ENCODE results near the gene ABCA7. TPM values are rescaled to one million over a fixed set of nuclear protein-coding genes. Genes with fewer than 3 reads are reported as not detected.
"Not testable (repeated sequence)": the region's sequence is repeated elsewhere in the genome, so short reads cannot be mapped to it uniquely, and the experiment has no call there.

ABCA7 gene
- total RNA-seq, 2 donors from 2014 or later: 6.0 to 7.0 TPM

DNA sequence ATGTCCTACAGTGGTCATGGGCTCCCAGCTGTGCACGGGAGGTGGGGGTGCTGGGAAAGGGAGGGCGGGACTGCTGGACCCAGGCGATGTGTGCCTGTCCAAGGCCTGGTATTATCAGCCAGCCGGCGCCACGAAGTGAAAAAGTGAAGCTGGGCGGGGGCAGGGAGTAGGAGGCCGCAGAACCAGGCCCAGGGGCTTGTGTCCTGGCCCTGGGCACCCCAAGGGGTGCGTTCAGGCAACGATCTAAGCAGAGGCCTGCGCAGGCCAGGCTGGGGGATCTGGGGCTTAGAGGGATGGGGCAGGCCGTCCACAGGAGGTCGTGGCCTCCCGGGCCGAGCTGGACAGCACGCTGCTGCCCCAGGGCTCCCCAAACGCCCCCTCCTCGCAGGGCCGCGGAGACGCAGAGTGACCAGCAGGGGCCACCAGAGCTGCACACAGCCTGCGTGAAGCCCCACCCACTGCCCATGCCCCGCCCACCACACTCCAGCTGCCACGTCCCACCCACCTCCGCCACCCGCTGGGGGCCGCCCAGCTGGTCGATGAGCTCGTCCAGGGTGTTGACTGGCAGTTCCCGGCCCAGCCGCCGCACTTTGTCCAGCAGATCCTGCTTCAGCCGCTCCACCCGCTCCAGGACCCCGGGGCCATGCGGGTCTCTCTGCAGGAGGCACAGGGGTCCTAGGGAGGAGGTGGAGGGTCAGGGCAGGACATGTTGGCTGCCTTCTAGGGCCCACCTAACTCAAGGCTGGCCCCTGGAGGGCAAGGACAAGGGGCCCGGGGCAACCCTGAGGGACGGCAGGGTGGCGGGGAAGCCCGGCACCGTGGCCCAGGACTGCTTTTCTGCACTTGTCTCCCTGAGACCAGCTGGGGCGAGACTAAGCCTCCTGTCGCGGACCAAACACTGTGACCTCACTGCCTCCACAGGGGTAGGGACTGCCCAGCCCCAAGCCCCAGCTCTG lies 73.4 kb downstream of the ABCA7 start:
- Histone ChIP-seq H3K4me3 (peak overlapping the region; percentile 43), H3K27ac (peak overlapping the region; percentile 72 to 80), H3K9me3 (no peaks in the 10 kb centered on the region), H3K4me1 (ENCODE audit: control insufficient read depth in 1 of 2, low read depth in 2 of 2) (peaks cover 0 to 22% of the 10 kb centered on the region in 2 donors), H3K36me3 (peaks cover 66% of the 10 kb centered on the region), H3K27me3 (replicated peaks; ENCODE audit: insufficient read depth) (no peaks in the 10 kb centered on the region)
- DNase-seq (ENCODE audit: low spot score) (peak; percentile 86), ATAC-seq (ENCODE audit: insufficient number of reproducible peaks, low FRiP score, low read depth) (peak; percentile 47)
- TF ChIP-seq, protein P1, sequence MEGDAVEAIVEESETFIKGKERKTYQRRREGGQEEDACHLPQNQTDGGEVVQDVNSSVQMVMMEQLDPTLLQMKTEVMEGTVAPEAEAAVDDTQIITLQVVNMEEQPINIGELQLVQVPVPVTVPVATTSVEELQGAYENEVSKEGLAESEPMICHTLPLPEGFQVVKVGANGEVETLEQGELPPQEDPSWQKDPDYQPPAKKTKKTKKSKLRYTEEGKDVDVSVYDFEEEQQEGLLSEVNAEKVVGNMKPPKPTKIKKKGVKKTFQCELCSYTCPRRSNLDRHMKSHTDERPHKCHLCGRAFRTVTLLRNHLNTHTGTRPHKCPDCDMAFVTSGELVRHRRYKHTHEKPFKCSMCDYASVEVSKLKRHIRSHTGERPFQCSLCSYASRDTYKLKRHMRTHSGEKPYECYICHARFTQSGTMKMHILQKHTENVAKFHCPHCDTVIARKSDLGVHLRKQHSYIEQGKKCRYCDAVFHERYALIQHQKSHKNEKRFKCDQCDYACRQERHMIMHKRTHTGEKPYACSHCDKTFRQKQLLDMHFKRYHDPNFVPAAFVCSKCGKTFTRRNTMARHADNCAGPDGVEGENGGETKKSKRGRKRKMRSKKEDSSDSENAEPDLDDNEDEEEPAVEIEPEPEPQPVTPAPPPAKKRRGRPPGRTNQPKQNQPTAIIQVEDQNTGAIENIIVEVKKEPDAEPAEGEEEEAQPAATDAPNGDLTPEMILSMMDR (IDR thresholded peaks at IDR 0.05): peak; percentile 94

DNA sequence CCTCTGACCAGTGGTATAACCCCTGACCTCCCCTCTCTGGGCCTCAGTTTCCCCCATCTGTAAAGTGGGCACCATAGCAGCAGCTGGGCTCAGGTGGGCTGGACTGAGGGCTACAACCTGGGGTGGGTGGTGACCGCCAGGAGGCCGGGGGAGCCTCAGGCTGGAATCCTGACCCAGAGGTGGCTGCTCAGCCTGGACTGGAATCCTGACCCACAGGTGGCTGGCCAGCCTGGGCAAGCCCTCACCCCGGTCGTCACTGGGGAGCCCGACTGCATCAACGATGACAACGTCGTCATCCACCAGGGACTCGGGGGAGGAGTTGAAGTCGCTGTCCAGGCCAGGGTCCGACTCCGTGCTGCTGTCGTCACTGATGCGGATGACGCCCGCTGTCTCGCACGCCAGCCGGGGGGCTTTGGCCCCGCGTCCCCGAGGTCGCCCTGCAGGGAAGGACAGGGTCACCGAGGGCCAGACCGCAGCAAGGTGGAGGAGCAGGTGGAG lies 74.1 kb downstream of the ABCA7 start:
- ATAC-seq (ENCODE audit: insufficient number of reproducible peaks, low FRiP score, low read depth): peak; percentile 9
- peaks cover 69% of the 10 kb centered on the region for H3K36me3 ChIP-seq
- H3K4me3 ChIP-seq: no peak overlapping the region

DNA sequence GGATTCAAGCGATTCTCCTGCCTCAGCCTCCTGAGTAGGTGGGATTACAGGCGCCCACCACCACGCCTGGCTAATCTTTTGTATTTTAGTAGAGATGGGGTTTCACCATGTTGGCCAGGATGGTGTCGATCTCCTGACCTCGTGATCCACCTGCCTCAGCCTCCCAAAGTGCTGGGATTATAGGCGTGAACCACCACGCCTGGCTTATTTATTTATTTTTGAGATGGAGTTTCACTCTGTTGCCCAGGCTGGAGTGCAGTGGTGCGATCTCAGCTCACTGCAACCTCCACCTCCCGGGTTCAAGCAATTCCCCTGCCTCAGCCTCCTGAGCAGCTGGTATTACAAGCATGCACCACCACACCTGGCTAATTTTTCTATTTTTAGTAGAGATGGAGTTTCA lies 74.8 kb downstream of the ABCA7 start:
- H3K4me3 ChIP-seq; DNase-seq (ENCODE audit: low spot score); H3K9me3 ChIP-seq; H3K27ac ChIP-seq; ATAC-seq (ENCODE audit: insufficient number of reproducible peaks, low FRiP score, low read depth); H3K27me3 ChIP-seq (replicated peaks; ENCODE audit: insufficient read depth): not testable (repeated sequence)
- Histone ChIP-seq H3K36me3 (peaks cover 72% of the 10 kb centered on the region), H3K4me1 (ENCODE audit: control insufficient read depth in 1 of 2, low read depth in 2 of 2) (peaks cover 0 to 22% of the 10 kb centered on the region in 2 donors)

More for the DNA sequence above, 74.1 kb downstream of the ABCA7 start:
- DNase-seq (ENCODE audit: low spot score): no peak
- Histone ChIP-seq H3K4me1 (ENCODE audit: control insufficient read depth in 1 of 2, low read depth in 2 of 2) (peaks cover 0 to 22% of the 10 kb centered on the region in 2 donors), H3K27ac (peak overlapping the region; percentile 72 to 80), H3K9me3 (no peaks in the 10 kb centered on the region), H3K27me3 (replicated peaks; ENCODE audit: insufficient read depth) (no peaks in the 10 kb centered on the region)
- TF ChIP-seq, protein P1 (IDR thresholded peaks at IDR 0.05): no peak

Other genes starting within 250 kb of the ABCA7 start
- 100 to 1,000 TPM; 149 to 163 TPM for gene PTBP1, start 242.7 kb upstream of the ABCA7 start, total RNA-seq
- not detected for gene PLPPR3, start 218.2 kb upstream of the ABCA7 start, total RNA-seq
- gene AZU1, start 212.3 kb upstream of the ABCA7 start, total RNA-seq: 1 to 10 TPM in 1 of 2 donors, not detected in 1; 1.1 TPM
- gene PRTN3, start 199.1 kb upstream of the ABCA7 start, total RNA-seq: not detected
- under 1 TPM in 1 of 2 donors, not detected in 1; 0.41 TPM for gene ELANE, start 187.8 kb upstream of the ABCA7 start, total RNA-seq
- gene CFD, start 180.4 kb upstream of the ABCA7 start, total RNA-seq: 100 to 1,000 TPM; 472 to 781 TPM
- gene MED16, start 146.9 kb upstream of the ABCA7 start, total RNA-seq: 10 to 100 TPM; 29.1 to 38.0 TPM
- not detected for gene RNU6-9, start 146.6 kb upstream of the ABCA7 start, total RNA-seq
- 10 to 100 TPM; 37.6 to 42.4 TPM for gene R3HDM4, start 126.9 kb upstream of the ABCA7 start, total RNA-seq
- gene KISS1R, start 122.8 kb upstream of the ABCA7 start, total RNA-seq: not detected
- gene ARID3A, start 114.1 kb upstream of the ABCA7 start, total RNA-seq: 10 to 100 TPM in 1 of 2 donors, 1 to 10 TPM in 1; 3.3 to 11.2 TPM
- 10 to 100 TPM in 1 of 2 donors, 1 to 10 TPM in 1; 6.8 to 27.6 TPM for gene WDR18, start 55.8 kb upstream of the ABCA7 start, total RNA-seq
- gene GRIN3B, start 39.7 kb upstream of the ABCA7 start, total RNA-seq: under 1 TPM in 1 of 2 donors, not detected in 1; 0.14 TPM
- gene TMEM259, start 19.0 kb upstream of the ABCA7 start, total RNA-seq: 100 to 1,000 TPM; 183 to 267 TPM
- not detected for gene RNU6-2, start 18.6 kb upstream of the ABCA7 start, total RNA-seq
- gene CNN2, start 13.5 kb upstream of the ABCA7 start, total RNA-seq: 100 to 1,000 TPM in 1 of 2 donors, 10 to 100 TPM in 1; 96.9 to 193 TPM
- 10 to 100 TPM; 37.9 to 42.6 TPM for gene ARHGAP45, start 27.1 kb downstream of the ABCA7 start, total RNA-seq
- gene POLR2E, start 55.3 kb downstream of the ABCA7 start, total RNA-seq: 100 to 1,000 TPM; 129 to 149 TPM
- 100 to 1,000 TPM; 259 to 441 TPM for gene GPX4, start 63.9 kb downstream of the ABCA7 start, total RNA-seq
- gene SBNO2, start 134.2 kb downstream of the ABCA7 start, total RNA-seq: 100 to 1,000 TPM in 1 of 2 donors, 10 to 100 TPM in 1; 55.4 to 182 TPM
- 10 to 100 TPM; 60.2 to 70.0 TPM for gene STK11, start 165.7 kb downstream of the ABCA7 start, total RNA-seq
- gene CBARP, start 197.9 kb downstream of the ABCA7 start, total RNA-seq: 1 to 10 TPM in 1 of 2 donors, under 1 TPM in 1; 0.27 to 1.9 TPM
- 10 to 100 TPM; 40.4 to 45.1 TPM for gene ATP5F1D, start 201.6 kb downstream of the ABCA7 start, total RNA-seq
- gene MIDN, start 208.5 kb downstream of the ABCA7 start, total RNA-seq: 100 to 1,000 TPM in 1 of 2 donors, 10 to 100 TPM in 1; 80.1 to 124 TPM
- 100 to 1,000 TPM; 492 to 644 TPM for gene CIRBP, start 229.2 kb downstream of the ABCA7 start, total RNA-seq
- gene FAM174C, start 235.4 kb downstream of the ABCA7 start, total RNA-seq: 10 to 100 TPM; 18.8 to 40.8 TPM
- not detected for gene EFNA2, start 245.8 kb downstream of the ABCA7 start, total RNA-seq